Measurements from ENCODE around the gene KCNJ9. TPM values are rescaled to one million over a fixed set of nuclear protein-coding genes. Genes with fewer than 3 reads are reported as not detected.
A peak's percentile ranks its signal among the peaks of the same experiment; 100 is the strongest.

The KCNJ9 gene
- total RNA-seq, 1 donor from 2014 or later, result not detected

- no peak for DNase-seq (ENCODE audit: low read depth)
Observed at GRCh38 chr1:160087118-160087662, 5.9 kb downstream of the KCNJ9 start.

GRCh38 chr1:160089883-160090282 is 8.5 kb downstream of the KCNJ9 start:
- no peak for DNase-seq (ENCODE audit: low read depth)

- no peak for DNase-seq (ENCODE audit: low read depth)
Observed at GRCh38 chr1:160090760-160091159, 9.4 kb downstream of the KCNJ9 start.

GRCh38 chr1:160091666-160092223 is 10.4 kb downstream of the KCNJ9 start:
- no peak for DNase-seq (ENCODE audit: low read depth)

GRCh38 chr1:160092366-160093068 is 11.2 kb downstream of the KCNJ9 start:
- DNase-seq (ENCODE audit: low read depth), result no peak

GRCh38 chr1:160093069-160093395 is 11.7 kb downstream of the KCNJ9 start:
- no peak for DNase-seq (ENCODE audit: low read depth)

- no peak for DNase-seq (ENCODE audit: low read depth)
Observed at GRCh38 chr1:160093624-160094290, 12.4 kb downstream of the KCNJ9 start.

GRCh38 chr1:160094291-160094625 is 12.9 kb downstream of the KCNJ9 start:
- no peak for DNase-seq (ENCODE audit: low read depth)

GRCh38 chr1:160094806-160095205 is 13.5 kb downstream of the KCNJ9 start:
- DNase-seq (ENCODE audit: low read depth), result no peak

GRCh38 chr1:160095382-160096105 is 14.2 kb downstream of the KCNJ9 start:
- no peak for DNase-seq (ENCODE audit: low read depth)

GRCh38 chr1:160096274-160097116 is 15.2 kb downstream of the KCNJ9 start:
- no peak for DNase-seq (ENCODE audit: low read depth)

GRCh38 chr1:160097151-160097910 is 16.0 kb downstream of the KCNJ9 start:
- DNase-seq (ENCODE audit: low read depth), result no peak

GRCh38 chr1:160097911-160098851 is 16.8 kb downstream of the KCNJ9 start, which contains the start of gene IGSF8:
IGSF8 (minus strand) TSS chr1:160098619; CDS start chr1:160098472, 147 bp downstream.
- peak; percentile 78 for DNase-seq (ENCODE audit: low read depth)

GRCh38 chr1:160098852-160099561 is 17.7 kb downstream of the KCNJ9 start:
- DNase-seq (ENCODE audit: low read depth), result peak; percentile 95

- DNase-seq (ENCODE audit: low read depth), result no peak
Observed at GRCh38 chr1:160099716-160100375, 18.5 kb downstream of the KCNJ9 start.

- DNase-seq (ENCODE audit: low read depth), result peak; percentile 90
Observed at GRCh38 chr1:160101037-160101716, 19.8 kb downstream of the KCNJ9 start.
